PC-3 (cell line): ENCODE results near the gene ZNF319. TPM values are rescaled to one million over a fixed set of nuclear protein-coding genes. Genes with fewer than 3 reads are reported as not detected.
A peak's percentile ranks its signal among the peaks of the same experiment; 100 is the strongest.

Experiments
- ATAC-seq: fragments of 200-7000 bp; cut with Tn5 transposase; 2 replicates; pipeline ENCODE4 v1.9.1; 2020; ENCODE audit warnings: mild to moderate bottlenecking, moderate library complexity
- BruUV-seq: library from RNA; stranded (reverse); fragments of 400-500 nt; replicated peaks from 2 replicates; lab custom pipeline; 2021; lab: Mats Ljungman, UMichigan
- CTCF ChIA-PET: fragments of 300-600 bp; sonication (Branson Sonifier 250); formaldehyde crosslinking; loops from one replicate; lab custom pipeline; 2022; ENCODE audit warnings: antibody characterized with exemption; lab: Charles Lee
- POLR2A ChIA-PET: fragments of 300-600 bp; sonication (Branson Sonifier 250); formaldehyde crosslinking; loops from one replicate; lab custom pipeline; 2022; ENCODE audit warnings: antibody characterized with exemption; ENCODE audit not compliant: unreplicated experiment; lab: Charles Lee
- DNase-seq: peaks from one replicate; pipeline ENCODE4 v3.0.0-alpha.2; 2015
- H2AFZ ChIP-seq: fragments of 300-600 bp; sonication (generic); 2 replicates; pipeline ENCODE4 v1.6.0; 2016; ENCODE audit warnings: antibody characterized with exemption, low read length
- H3F3A ChIP-seq: fragments of 300-600 bp; sonication (generic); one replicate; pipeline ENCODE4 v1.6.0; 2017; ENCODE audit warnings: antibody characterized with exemption, low read length, control low read depth, mild to moderate bottlenecking; ENCODE audit not compliant: unreplicated experiment
- H3K27ac ChIP-seq: fragments of 300-600 bp; sonication (generic); 2 replicates; pipeline ENCODE4 v1.5.1; 2016; ENCODE audit warnings: mild to moderate bottlenecking, low read length
- H3K27me3 ChIP-seq: fragments of 300-600 bp; sonication (generic); 2 replicates; pipeline ENCODE4 v1.6.1; 2016; ENCODE audit warnings: low read length, mixed read lengths
- H3K36me3 ChIP-seq: fragments of 300-600 bp; sonication (generic); 2 replicates; pipeline ENCODE4 v1.6.1; 2016; ENCODE audit warnings: low read depth, mixed run types, low read length, mixed read lengths
- H3K4me1 ChIP-seq: fragments of 300-600 bp; sonication (generic); 2 replicates; pipeline ENCODE4 v1.5.1; 2016; ENCODE audit warnings: low read length; ENCODE audit not compliant: insufficient read depth
- H3K4me2 ChIP-seq: fragments of 300-600 bp; sonication (generic); 2 replicates; pipeline ENCODE4 v1.6.0; 2016; ENCODE audit warnings: low read length
- H3K4me3 ChIP-seq: fragments of 300-600 bp; sonication (generic); 2 replicates; pipeline ENCODE4 v1.5.1; 2016; ENCODE audit warnings: mild to moderate bottlenecking, low read length, mixed read lengths
- H3K79me2 ChIP-seq: fragments of 300-600 bp; sonication (generic); 2 replicates; pipeline ENCODE4 v1.6.1; 2017; ENCODE audit warnings: low read length, mixed read lengths
- H3K9ac ChIP-seq: fragments of 300-600 bp; sonication (generic); 2 replicates; pipeline ENCODE4 v1.6.0; 2016; ENCODE audit warnings: mild to moderate bottlenecking, low read length
- H3K9me2 ChIP-seq: fragments of 300-600 bp; sonication (generic); replicated peaks from 2 replicates; pipeline ENCODE4 v1.6.1; 2016; ENCODE audit warnings: mixed run types, low read length, mixed read lengths
- H3K9me3 ChIP-seq: fragments of 300-600 bp; sonication (generic); 2 replicates; pipeline ENCODE4 v1.6.1; 2016; ENCODE audit warnings: low read length, mixed read lengths
- H4K20me1 ChIP-seq: fragments of 300-600 bp; sonication (generic); 2 replicates; pipeline ENCODE4 v1.6.1; 2016; ENCODE audit warnings: low read length, mixed read lengths
- EZH2 ChIP-seq: fragments of 300-600 bp; sonication (generic); IDR thresholded peaks from one replicate; pipeline ENCODE4 v1.6.1; 2017; ENCODE audit warnings: antibody characterized with exemption, mild to moderate bottlenecking, low read length; ENCODE audit not compliant: unreplicated experiment
- EZH2phosphoT487 ChIP-seq: fragments of 300-600 bp; sonication (generic); IDR thresholded peaks from 2 replicates; pipeline ENCODE4 v1.6.1; 2018; ENCODE audit warnings: mild to moderate bottlenecking, antibody characterized with exemption, low read length, borderline replicate concordance
- intact Hi-C: fragments of 100-400 bp; cut with micrococcal nuclease; formaldehyde crosslinking; loops from 2 replicates; pipeline ENCODE4 v1.9.0; 2023
- total RNA-seq: library from RNA; depleted of rRNA; stranded (reverse); fragments of >200 nt; gene quantifications from 2 replicates; pipeline ENCODE4 v1.2.3, GENCODE V29; 2014
- TF ChIP-seq, protein P1 (sequence below): fragments of 300-600 bp; sonication (generic); conservative IDR thresholded peaks from 2 replicates; pipeline ENCODE4 v1.5.1; 2017; ENCODE audit warnings: antibody characterized with exemption, low read depth, mild to moderate bottlenecking, low read length

The ZNF319 gene
- total RNA-seq, 1 experiment from 2014 or later, result 2.2 TPM

DNA sequence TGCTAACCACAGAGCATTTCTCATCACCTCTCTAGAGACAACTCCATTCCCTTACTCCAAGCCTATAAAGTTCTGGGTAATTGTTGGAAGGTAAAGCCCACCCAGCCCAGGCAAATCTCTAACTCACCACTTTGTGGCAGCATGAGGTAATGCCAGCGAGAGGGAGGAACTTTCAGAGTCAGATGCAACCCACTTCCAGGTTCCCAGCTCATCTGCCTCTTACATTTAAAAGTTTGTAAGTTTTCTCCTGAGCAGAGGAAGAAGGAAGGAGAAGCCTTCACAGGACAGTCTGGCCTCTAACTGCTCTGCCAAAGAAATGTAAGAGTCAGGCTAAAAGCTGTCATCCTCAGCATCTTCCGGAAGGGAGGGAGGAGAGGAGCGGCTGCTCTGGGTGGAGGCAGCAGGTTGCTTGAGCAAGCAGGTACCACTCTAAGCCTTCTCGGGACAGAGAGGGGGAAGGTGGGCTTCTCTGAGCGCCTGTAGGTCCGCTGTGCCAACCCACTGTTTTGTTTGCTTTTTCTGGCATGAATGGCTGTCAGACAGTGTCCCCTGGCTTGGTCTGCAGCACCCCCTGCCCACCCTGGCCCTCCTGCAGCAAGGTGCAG is 1.0 kb downstream of the ZNF319 start:
- Histone ChIP-seq H3K79me2 (no peaks in the 10 kb centered on the region), H3F3A (no peaks in the 10 kb centered on the region), H3K27ac (no peak overlapping the region), H4K20me1 (no peaks in the 10 kb centered on the region), H3K36me3 (no peaks in the 10 kb centered on the region), H3K9ac (peak overlapping the region; percentile 74), H2AFZ (peak overlapping the region; percentile 65), H3K4me3 (peak overlapping the region; percentile 73), H3K9me2 (no peaks in the 10 kb centered on the region), H3K4me2 (peak overlapping the region; percentile 93), H3K27me3 (no peaks in the 10 kb centered on the region), H3K9me3 (no peaks in the 10 kb centered on the region), H3K4me1 (peaks cover 18% of the 10 kb centered on the region)
- no TSS peak for BruUV-seq
- no peak for DNase-seq
- TF ChIP-seq, protein P1, sequence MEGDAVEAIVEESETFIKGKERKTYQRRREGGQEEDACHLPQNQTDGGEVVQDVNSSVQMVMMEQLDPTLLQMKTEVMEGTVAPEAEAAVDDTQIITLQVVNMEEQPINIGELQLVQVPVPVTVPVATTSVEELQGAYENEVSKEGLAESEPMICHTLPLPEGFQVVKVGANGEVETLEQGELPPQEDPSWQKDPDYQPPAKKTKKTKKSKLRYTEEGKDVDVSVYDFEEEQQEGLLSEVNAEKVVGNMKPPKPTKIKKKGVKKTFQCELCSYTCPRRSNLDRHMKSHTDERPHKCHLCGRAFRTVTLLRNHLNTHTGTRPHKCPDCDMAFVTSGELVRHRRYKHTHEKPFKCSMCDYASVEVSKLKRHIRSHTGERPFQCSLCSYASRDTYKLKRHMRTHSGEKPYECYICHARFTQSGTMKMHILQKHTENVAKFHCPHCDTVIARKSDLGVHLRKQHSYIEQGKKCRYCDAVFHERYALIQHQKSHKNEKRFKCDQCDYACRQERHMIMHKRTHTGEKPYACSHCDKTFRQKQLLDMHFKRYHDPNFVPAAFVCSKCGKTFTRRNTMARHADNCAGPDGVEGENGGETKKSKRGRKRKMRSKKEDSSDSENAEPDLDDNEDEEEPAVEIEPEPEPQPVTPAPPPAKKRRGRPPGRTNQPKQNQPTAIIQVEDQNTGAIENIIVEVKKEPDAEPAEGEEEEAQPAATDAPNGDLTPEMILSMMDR, result peak; percentile 16; the same call in 1 of the 2 replicates
- TF ChIP-seq EZH2 (no peak), EZH2phosphoT487 (no peak)
- POLR2A ChIA-PET, result no interaction called here
- intact Hi-C loops, result no loop called here
- no peak for ATAC-seq
- CTCF ChIA-PET, result interaction anchor here (0.6 to 0.8 kb wide), 2 partner anchors 122 to 197 kb away, joined by 3 to 4 read pairs; partner anchors contain the start of gene KIFC3

DNA sequence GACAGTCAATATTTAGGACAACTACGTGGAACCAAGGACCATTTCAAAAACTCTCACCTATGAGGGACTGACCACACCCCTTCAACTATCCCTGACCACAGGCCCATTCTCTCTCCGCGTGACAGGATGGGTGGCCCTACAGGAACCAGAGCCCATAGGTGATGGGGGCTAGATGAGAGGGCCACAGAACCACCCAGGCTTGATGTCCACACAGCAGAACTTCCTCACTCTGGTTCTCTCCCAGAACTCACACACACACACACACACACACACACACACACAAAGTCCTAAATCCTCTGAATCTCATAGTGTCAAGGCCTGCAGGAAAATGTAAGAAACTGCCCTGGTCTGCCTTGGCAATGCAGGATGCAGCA is 1.5 kb downstream of the ZNF319 start:
- Histone ChIP-seq H3K9ac (no peak overlapping the region), H3K27ac (no peak overlapping the region), H3K4me3 (no peak overlapping the region; the same call in 1 of the 2 replicates), H3K9me3 (no peaks in the 10 kb centered on the region), H3K4me1 (peaks cover 18% of the 10 kb centered on the region), H3K27me3 (no peaks in the 10 kb centered on the region), H2AFZ (no peak overlapping the region), H3K36me3 (no peaks in the 10 kb centered on the region), H3K9me2 (no peaks in the 10 kb centered on the region), H4K20me1 (no peaks in the 10 kb centered on the region), H3K4me2 (peak overlapping the region; percentile 93; the same call in 1 of the 2 replicates), H3F3A (no peaks in the 10 kb centered on the region), H3K79me2 (no peaks in the 10 kb centered on the region)
- intact Hi-C loops, result no loop called here
- TSS peak; percentile 64 for BruUV-seq
- CTCF ChIA-PET, result no interaction called here
- ATAC-seq, result no peak
- POLR2A ChIA-PET, result no interaction called here
- TF ChIP-seq, protein P1, result no peak
- no peak for TF ChIP-seq EZH2
- TF ChIP-seq EZH2phosphoT487, result no peak
- DNase-seq, result no peak

DNA sequence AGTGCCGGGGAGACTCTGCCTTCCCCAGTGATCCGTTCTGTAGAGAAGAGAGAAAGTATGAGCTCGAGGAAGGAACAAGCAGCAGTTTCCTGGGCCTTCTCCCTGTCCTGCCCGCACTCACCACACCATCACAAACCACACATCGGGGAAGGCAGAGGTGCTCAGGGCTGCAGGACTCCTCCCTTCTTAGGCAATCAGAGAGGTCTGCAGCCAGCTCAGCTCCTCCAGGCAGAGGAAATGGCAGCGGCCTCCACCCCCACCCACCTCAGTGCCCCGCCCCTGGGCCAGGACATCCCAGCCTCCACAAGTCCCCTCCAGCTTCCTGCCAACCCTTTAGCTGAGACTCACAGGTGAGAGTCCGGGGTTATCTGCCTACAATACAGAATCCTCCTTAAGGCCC is 2.0 kb downstream of the ZNF319 start:
- ChIA-PET POLR2A (no interaction called here), CTCF (no interaction called here)
- Histone ChIP-seq H3K27me3 (no peaks in the 10 kb centered on the region), H3F3A (no peaks in the 10 kb centered on the region), H3K36me3 (no peaks in the 10 kb centered on the region), H3K9me3 (no peaks in the 10 kb centered on the region), H3K9me2 (no peaks in the 10 kb centered on the region), H4K20me1 (no peaks in the 10 kb centered on the region), H3K4me2 (peak overlapping the region; percentile 93), H3K79me2 (no peaks in the 10 kb centered on the region), H2AFZ (no peak overlapping the region), H3K4me3 (no peak overlapping the region), H3K4me1 (peaks cover 18% of the 10 kb centered on the region), H3K9ac (no peak overlapping the region), H3K27ac (no peak overlapping the region)
- TF ChIP-seq EZH2phosphoT487 (no peak), EZH2 (no peak)
- TF ChIP-seq, protein P1, result no peak
- BruUV-seq, result no TSS peak
- DNase-seq, result peak; percentile 45
- ATAC-seq, result no peak
- intact Hi-C loops, result no loop called here
